OCI-LY1 (cell line): ENCODE results near the gene RBBP8.

ENCODE experiments used
- CTCF ChIP-seq: fragments of 200-600 bp; sonication (generic), shearing (Covaris generic); IDR thresholded peaks from 2 replicates; pipeline ENCODE4 v1.5.1; 2017; ENCODE audit warnings: mild to moderate bottlenecking, antibody characterized with exemption, low read length, moderate library complexity, mixed read lengths
- EZH2 ChIP-seq: fragments of 200-600 bp; sonication (generic), shearing (Covaris generic); IDR thresholded peaks from 2 replicates; pipeline ENCODE4 v1.8.0; 2017; ENCODE audit warnings: borderline replicate concordance, mixed run types, mild to moderate bottlenecking, antibody characterized with exemption, low read length, moderate library complexity, mixed read lengths

- TF ChIP-seq CTCF (no peak), EZH2 (no peak)
Observed at GRCh38 chr18:22933206-22933965, at the start of gene RBBP8.
